Activated T-helper 2 cell treated with anti-CD3 and anti-CD28 coated beads, Interferon-gamma antibody, Interleukin-2, Interleukin-4, amounts not matched to agents 10 μg/mL and 5 μg/mL and 100 μg/mL, durations not matched to agents 14 hours and 24 hours and 36 hours (primary cell): ENCODE results near the gene BATF2. TPM values are rescaled to one million over a fixed set of nuclear protein-coding genes. Genes with fewer than 3 reads are reported as not detected.

ENCODE experiments used
- DNase-seq: peaks from one replicate; pipeline ENCODE4 v3.0.0; 2021; ENCODE audit warnings: low spot score
- H3K27ac Mint-ChIP-seq: one replicate; pipeline ENCODE4 v1.8.0; 2021; ENCODE audit warnings: mixed read lengths
- H3K27me3 Mint-ChIP-seq: one replicate; pipeline ENCODE4 v1.8.0; 2021; ENCODE audit warnings: low read depth, mixed read lengths
- H3K36me3 Mint-ChIP-seq: one replicate; pipeline ENCODE4 v1.8.0; 2021; ENCODE audit warnings: low read depth, mixed read lengths
- H3K4me1 Mint-ChIP-seq: one replicate; pipeline ENCODE4 v1.8.0; 2021; ENCODE audit warnings: low read depth, mixed read lengths
- H3K4me3 Mint-ChIP-seq: one replicate; pipeline ENCODE4 v1.8.0; 2021; ENCODE audit warnings: low read depth, mild to moderate bottlenecking, moderate library complexity, mixed read lengths
- H3K9me3 Mint-ChIP-seq: one replicate; pipeline ENCODE4 v1.8.0; 2021; ENCODE audit warnings: mixed read lengths
- intact Hi-C: fragments of 100-400 bp; cut with micrococcal nuclease; formaldehyde crosslinking; loops from one replicate; pipeline ENCODE4 v1.15.1; 2023
- total RNA-seq: library from RNA; stranded (reverse); gene quantifications from 2 replicates; pipeline ENCODE4 v1.2.3, GENCODE V29; 2022

The BATF2 gene, protein sequence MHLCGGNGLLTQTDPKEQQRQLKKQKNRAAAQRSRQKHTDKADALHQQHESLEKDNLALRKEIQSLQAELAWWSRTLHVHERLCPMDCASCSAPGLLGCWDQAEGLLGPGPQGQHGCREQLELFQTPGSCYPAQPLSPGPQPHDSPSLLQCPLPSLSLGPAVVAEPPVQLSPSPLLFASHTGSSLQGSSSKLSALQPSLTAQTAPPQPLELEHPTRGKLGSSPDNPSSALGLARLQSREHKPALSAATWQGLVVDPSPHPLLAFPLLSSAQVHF
- total RNA-seq = 0.09 and 0.16 TPM in 2 replicates

DNA sequence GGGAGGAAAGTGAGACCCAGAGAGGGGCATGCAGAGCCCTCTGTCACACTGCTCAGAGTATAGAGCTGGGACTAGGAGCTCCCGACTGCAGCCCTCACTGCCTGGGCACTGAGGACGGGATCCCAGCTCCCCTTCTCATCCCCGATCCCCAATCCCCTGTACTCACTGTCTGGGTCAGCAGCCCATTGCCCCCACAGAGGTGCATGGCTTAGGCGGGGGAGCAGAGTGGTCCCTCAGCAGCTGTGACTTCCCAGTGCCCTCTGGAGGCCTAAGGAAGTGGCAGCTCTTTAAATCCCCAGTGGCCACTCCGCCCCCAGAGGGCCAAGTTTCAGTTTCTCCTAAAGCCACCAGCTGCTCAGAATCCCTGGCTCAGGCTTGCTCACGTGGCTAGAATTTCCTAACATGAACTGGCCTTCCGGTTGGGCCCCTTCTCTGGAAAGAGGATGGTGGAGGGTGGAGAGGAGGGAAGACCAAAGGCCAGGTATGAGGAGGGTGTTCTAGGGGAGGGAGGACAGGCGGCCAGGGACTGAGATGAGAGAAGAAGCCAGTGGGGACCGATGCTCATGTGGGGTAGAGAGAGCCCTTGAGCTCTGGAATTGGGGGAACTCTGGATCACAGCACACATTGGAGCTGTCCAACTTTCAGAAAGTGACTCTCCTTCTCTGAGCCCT, at the start of gene BATF2:
BATF2 (minus strand) TSS at position 262 of the 671 bp plus-strand sequence; CDS start at position 205, 57 bp downstream.
- Mint-ChIP-seq H3K9me3 (no peaks in the 10 kb centered on the region), H3K36me3 (no peaks in the 10 kb centered on the region), H3K27ac (no peak within 1 kb of the TSS), H3K27me3 (peaks cover 5% of the 10 kb centered on the region), H3K4me1 (peaks cover 12% of the 10 kb centered on the region), H3K4me3 (no peak within 1 kb of the TSS)
- intact Hi-C loops = no loop called here
- DNase-seq = no peak

DNA sequence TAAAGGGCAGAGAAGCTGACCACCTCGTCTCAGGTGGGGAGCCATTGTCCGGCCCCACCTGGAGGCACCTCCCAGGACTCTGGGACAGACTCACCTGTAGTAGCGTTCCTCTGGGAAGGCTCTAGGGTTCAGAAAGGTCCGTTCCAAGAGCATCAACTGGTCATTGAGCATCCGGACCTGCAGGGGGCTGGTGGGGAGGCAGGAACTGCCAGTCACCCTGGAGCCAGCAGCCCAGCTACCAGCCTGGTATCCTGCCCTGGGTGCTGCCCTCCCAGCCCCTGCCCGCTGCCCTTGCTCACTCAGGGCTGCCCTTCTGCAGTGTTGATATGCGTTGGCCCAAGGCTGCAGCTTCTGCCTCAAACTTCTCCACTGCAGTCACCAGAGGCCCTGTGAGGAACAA, 49.0 kb upstream of the BATF2 start:
- no peaks in the 10 kb centered on the region for H3K9me3 Mint-ChIP-seq
- H3K27ac Mint-ChIP-seq = no peak overlapping the region
- DNase-seq = no peak
- intact Hi-C loops = no loop called here
- H3K4me1 Mint-ChIP-seq = peaks cover 25% of the 10 kb centered on the region
- H3K27me3 Mint-ChIP-seq = no peaks in the 10 kb centered on the region
- H3K36me3 Mint-ChIP-seq = peaks cover 20% of the 10 kb centered on the region
- no peak overlapping the region for H3K4me3 Mint-ChIP-seq

DNA sequence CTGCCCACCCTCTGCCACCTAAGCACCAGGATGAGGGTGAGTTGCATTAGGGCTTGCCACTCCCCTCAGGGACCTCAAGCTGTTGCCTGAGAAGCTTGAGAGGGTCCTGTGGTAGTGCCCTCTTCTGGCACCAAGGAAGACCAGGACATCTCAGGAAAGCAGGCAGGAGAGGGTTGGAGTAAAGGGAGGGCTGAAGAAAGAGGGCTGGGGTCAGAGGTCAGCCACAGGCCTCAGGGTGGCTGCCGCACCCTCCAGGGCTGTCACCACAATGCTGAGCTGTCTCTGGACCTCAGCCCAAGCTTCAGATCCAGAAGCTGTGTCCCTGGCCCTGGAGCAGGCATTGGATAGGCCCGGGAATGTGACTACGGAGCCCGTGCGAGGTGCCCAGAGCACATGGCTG, 48.3 kb upstream of the BATF2 start:
- Mint-ChIP-seq H3K9me3 (no peaks in the 10 kb centered on the region), H3K4me3 (no peak overlapping the region), H3K4me1 (peaks cover 27% of the 10 kb centered on the region), H3K27me3 (no peaks in the 10 kb centered on the region), H3K36me3 (peaks cover 20% of the 10 kb centered on the region), H3K27ac (no peak overlapping the region)
- intact Hi-C loops = no loop called here
- DNase-seq = no peak

DNA sequence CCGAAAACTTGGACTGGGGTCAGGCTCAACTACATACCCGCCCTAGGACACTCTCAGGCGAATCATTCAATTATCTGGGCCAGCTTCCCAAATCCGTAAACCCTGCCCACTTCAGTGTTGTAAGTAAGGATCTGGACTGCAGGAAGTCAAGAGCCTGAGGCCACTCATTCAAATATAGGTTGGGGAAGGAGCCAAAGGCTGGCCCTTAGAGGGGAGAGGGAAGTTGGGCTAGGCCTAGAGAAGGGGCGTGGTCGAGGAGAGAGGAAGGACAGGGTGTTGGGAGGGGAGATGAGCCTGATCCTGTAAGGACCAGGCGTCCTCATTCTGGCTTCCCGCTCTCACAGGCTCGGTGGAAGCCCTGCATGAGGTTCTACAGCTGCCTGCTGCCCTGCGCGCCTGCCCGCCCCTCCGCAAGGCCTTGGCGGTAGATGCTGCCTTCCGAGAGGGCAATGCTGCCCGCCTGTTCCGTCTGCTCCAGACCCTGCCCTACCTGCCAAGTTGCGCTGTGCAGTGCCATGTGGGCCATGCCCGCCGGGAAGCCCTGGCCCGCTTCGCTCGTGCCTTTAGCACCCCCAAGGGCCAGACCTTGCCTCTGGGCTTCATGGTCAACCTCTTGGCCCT, 47.2 kb upstream of the BATF2 start:
- H3K36me3 Mint-ChIP-seq = peaks cover 20% of the 10 kb centered on the region
- peaks cover 28% of the 10 kb centered on the region for H3K4me1 Mint-ChIP-seq
- no peak for DNase-seq

DNA sequence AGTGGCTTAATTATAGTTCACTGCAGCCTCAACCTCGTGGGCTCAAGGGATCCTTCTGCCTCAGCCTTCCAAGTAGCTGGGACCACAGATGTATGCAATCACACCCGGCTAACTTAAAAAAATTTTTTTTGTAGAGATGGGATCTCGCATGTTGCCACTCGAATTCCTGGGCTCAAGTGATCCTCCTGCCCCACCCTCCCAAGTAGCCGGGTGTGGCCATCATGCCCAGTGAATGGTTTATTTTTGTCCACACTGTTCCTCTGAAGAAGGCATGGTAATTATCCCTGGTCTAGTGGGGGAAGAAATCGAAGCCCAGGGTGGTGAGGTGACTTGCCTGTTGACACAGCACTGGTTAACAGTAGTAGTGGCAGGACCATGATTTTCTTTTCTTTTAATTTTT, 46.1 kb upstream of the BATF2 start:
- H3K4me1 Mint-ChIP-seq = peaks cover 24% of the 10 kb centered on the region
- H3K36me3 Mint-ChIP-seq = peaks cover 20% of the 10 kb centered on the region
- no peaks in the 10 kb centered on the region for H3K9me3 Mint-ChIP-seq
- peak overlapping the region; percentile 88 for H3K4me3 Mint-ChIP-seq
- H3K27me3 Mint-ChIP-seq = no peaks in the 10 kb centered on the region
- no peak overlapping the region for H3K27ac Mint-ChIP-seq
- no peak for DNase-seq
- intact Hi-C loops = loop anchor here (5.0 kb wide), 1 partner anchor 39 kb away; the partner anchor contains the start of genes CDCA5 and ZFPL1

More for the DNA sequence above, 47.2 kb upstream of the BATF2 start:
- H3K9me3 Mint-ChIP-seq = no peaks in the 10 kb centered on the region
- no peaks in the 10 kb centered on the region for H3K27me3 Mint-ChIP-seq
- no peak overlapping the region for H3K4me3 Mint-ChIP-seq
- H3K27ac Mint-ChIP-seq = no peak overlapping the region
- intact Hi-C loops = loop anchor here (5.0 kb wide), 1 partner anchor 38 kb away; the partner anchor contains the start of genes CDCA5 and ZFPL1

DNA sequence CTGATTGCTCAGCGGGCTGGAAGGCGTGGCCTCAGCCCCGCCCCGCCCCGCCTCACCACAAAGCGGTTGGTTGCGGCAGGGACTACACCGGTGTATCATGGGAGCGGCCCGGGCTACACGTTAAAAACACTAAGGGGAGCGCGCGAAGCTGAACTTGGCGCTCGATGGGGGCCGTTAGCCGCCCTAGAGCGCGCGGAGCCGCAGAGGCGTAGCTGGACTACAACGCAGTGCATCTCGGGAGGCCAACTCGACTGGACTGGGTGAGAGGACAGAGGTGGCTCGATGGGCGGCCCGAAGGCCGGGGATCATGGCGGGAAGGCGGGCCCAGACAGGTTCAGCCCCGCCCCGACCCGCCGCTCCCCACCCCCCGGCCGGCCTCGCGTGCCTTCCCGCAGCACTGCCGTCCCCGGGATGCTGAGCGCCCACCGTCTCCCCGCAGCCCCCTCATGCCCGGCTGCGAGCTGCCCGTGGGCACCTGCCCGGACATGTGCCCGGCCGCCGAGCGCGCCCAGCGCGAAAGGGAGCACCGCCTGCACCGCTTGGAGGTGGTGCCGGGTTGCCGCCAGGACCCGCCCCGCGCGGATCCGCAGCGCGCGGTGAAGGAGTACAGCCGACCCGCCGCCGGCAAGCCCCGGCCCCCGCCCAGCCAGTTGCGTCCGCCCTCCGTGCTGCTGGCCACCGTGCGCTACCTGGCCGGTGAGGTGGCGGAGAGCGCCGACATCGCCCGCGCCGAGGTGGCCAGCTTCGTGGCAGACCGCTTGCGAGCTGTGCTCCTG, 44.3 kb upstream of the BATF2 start, which contains the start of gene SAC3D1:
SAC3D1 (plus strand) TSS at position 364 of the 776 bp plus-strand sequence; CDS start at position 447, 83 bp downstream.
- Mint-ChIP-seq H3K36me3 (peaks cover 20% of the 10 kb centered on the region), H3K4me1 (peaks cover 20% of the 10 kb centered on the region), H3K27ac (peak within 1 kb of the TSS; percentile 96), H3K9me3 (no peaks in the 10 kb centered on the region), H3K4me3 (peak within 1 kb of the TSS; percentile 88), H3K27me3 (no peaks in the 10 kb centered on the region)
- DNase-seq = peak; percentile 94
- intact Hi-C loops = loop anchor here (1.0 to 5.0 kb wide), 4 partner anchors 14 to 124 kb away; partner anchors contain the start of genes ATG2A, CDCA5, SNX15 and TM7SF2

DNA sequence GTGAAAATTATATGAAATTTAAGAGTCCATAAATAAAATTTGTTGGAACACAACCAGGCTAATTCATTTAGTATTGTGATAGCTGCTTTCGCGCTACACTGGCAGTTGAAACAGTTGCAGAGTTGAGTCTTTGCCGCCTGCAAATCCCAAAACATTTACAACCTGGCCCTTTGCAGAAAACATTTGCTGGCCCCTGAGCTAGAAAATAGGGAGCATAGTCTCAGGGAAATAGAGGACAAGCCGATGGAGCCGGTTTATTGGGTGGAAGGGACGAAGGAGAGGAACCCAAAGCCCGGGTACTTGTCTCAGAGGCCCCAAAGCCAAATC, 43.7 kb upstream of the BATF2 start:
- Mint-ChIP-seq H3K4me1 (peaks cover 18% of the 10 kb centered on the region), H3K4me3 (peak overlapping the region; percentile 86), H3K9me3 (no peaks in the 10 kb centered on the region), H3K27ac (peak overlapping the region; percentile 96), H3K27me3 (no peaks in the 10 kb centered on the region), H3K36me3 (peaks cover 20% of the 10 kb centered on the region)
- DNase-seq = no peak
- intact Hi-C loops = loop anchor here (1.0 to 5.0 kb wide), 3 partner anchors 42 to 123 kb away; partner anchors contain the start of genes ATG2A, CDCA5, TM7SF2 and ZFPL1

DNA sequence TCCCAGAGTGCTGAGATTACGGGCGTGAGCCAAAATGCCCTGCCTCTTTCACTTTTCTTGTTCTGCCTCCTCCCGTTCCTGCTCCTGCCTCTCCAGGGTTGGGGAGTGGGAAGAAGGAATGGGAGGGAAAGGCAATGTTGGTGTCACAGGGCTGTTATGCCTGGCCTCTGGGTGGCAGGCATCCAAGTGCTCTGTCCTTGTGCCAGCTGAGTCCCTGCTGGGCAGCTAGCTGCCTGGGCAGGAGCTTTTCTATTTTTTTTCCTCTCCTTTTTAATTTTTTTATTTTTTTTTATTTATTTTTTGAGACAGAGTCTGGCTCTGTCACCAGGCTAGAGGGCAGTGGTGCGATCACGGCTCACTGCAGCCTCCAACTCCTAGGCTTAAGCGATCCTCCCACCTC, 40.2 kb upstream of the BATF2 start:
- intact Hi-C loops = no loop called here
- H3K27me3 Mint-ChIP-seq = no peaks in the 10 kb centered on the region
- H3K27ac Mint-ChIP-seq = no peak overlapping the region
- DNase-seq = no peak
- H3K4me3 Mint-ChIP-seq = no peak overlapping the region
- H3K4me1 Mint-ChIP-seq = peaks cover 3% of the 10 kb centered on the region
- no peaks in the 10 kb centered on the region for H3K9me3 Mint-ChIP-seq
- peaks cover 7% of the 10 kb centered on the region for H3K36me3 Mint-ChIP-seq

DNA sequence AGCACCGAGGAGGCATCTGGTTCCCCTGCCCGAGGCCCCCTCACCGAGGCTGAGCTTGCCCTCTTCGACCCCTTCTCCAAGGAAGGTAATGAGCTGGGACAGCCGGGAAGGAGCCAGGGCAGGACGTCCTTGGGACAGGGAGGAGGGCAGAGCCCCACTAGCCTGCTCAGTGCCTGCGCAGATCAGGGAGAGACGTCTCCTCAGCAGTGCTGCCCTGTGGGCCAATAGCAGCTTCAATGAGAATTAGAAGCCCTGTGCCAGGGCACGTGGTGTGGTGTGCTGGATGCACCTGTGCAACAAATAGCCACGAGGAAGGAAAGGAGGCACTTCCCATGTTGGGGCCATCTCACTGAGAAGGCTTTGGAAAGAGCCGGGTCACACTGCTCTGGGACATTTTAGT, 38.8 kb upstream of the BATF2 start:
- peaks cover 8% of the 10 kb centered on the region for H3K36me3 Mint-ChIP-seq
- no peaks in the 10 kb centered on the region for H3K9me3 Mint-ChIP-seq

DNA sequence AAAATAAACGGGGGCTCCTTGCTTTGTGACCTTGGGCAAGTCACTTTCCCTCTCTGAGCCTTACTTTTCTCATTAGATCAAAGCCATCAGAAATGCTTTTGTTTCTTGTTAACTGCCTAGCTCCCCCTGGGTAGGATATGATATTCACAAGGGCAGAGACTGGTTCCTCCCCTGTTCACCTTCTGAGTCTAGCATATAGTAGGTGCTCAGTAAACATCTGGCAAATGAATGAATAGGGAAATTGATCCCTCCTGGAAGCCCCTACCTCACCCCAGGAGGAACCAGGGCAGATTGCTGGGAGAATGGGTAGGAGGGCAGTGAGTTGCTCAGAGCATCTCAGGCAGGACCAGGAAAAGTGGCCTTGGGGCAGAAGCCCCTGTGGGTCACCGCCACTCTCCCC, 37.7 kb upstream of the BATF2 start:
- DNase-seq = no peak
- Mint-ChIP-seq H3K4me1 (no peaks in the 10 kb centered on the region), H3K9me3 (no peaks in the 10 kb centered on the region), H3K36me3 (peaks cover 8% of the 10 kb centered on the region), H3K27ac (no peak overlapping the region), H3K4me3 (no peak overlapping the region), H3K27me3 (no peaks in the 10 kb centered on the region)
- intact Hi-C loops = no loop called here

More for the DNA sequence above, 38.8 kb upstream of the BATF2 start:
- Mint-ChIP-seq H3K27me3 (no peaks in the 10 kb centered on the region), H3K4me1 (peaks cover 3% of the 10 kb centered on the region), H3K27ac (no peak overlapping the region), H3K4me3 (no peak overlapping the region)
- no peak for DNase-seq
- intact Hi-C loops = no loop called here

DNA sequence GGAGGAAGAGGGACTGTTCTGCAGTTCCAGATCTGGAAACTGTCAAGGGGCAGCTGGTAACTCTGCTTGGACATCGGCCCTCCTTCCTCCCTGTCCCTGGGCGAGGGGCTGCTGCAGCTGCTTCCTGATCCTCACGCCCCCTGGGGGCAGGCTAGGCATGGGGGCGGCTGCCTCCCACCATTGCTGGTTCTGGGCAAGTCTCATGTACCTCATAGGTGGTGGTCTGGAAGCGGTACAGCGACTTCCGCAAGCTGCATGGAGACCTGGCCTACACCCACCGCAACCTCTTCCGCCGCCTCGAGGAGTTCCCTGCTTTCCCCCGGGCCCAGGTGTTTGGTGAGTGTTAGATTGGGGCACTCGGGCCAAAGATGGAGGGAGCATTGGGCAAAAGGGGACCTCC, 35.4 kb upstream of the BATF2 start:
- no peaks in the 10 kb centered on the region for H3K9me3 Mint-ChIP-seq
- peaks cover 8% of the 10 kb centered on the region for H3K36me3 Mint-ChIP-seq
- H3K4me1 Mint-ChIP-seq = peaks cover 9% of the 10 kb centered on the region
- intact Hi-C loops = no loop called here
- no peak for DNase-seq
- H3K4me3 Mint-ChIP-seq = no peak overlapping the region
- H3K27ac Mint-ChIP-seq = no peak overlapping the region
- no peaks in the 10 kb centered on the region for H3K27me3 Mint-ChIP-seq
